ENCODE data around the gene FKBP3.
"Not testable (repeated sequence)": the region's sequence is repeated elsewhere in the genome, so short reads cannot be mapped to it uniquely, and the experiment has no call there.

FKBP3 gene

GRCh38 chr14:45112896-45113781, 21.1 kb downstream of the FKBP3 start:
- peak; percentile 38 to 65 for DNase-seq

GRCh38 chr14:45104561-45104960, 29.7 kb downstream of the FKBP3 start:
- DNase-seq, result no peak

- no peak for DNase-seq
Observed at GRCh38 chr14:45103806-45104205, 30.5 kb downstream of the FKBP3 start.

GRCh38 chr14:45096218-45096617, 38.1 kb downstream of the FKBP3 start:
- no peak for DNase-seq

- DNase-seq, result no peak
Observed at GRCh38 chr14:45095143-45095542, 39.1 kb downstream of the FKBP3 start.

GRCh38 chr14:45094275-45094674, 40.0 kb downstream of the FKBP3 start:
- no peak for DNase-seq

GRCh38 chr14:45091710-45092109, 42.6 kb downstream of the FKBP3 start:
- DNase-seq, result no peak

GRCh38 chr14:45089813-45090212, 44.5 kb downstream of the FKBP3 start:
- no peak for DNase-seq

- no peak for DNase-seq
Observed at GRCh38 chr14:45084946-45085346, 49.3 kb downstream of the FKBP3 start.

- peak; percentile 89 to 96 for DNase-seq
Observed at GRCh38 chr14:45083976-45084722, 50.1 kb downstream of the FKBP3 start, which contains the start of gene PRPF39. TSS of gene PRPF39 (plus strand) at chr14:45084116. CDS start at chr14:45095240, 11,124 bp downstream.

- no peak for DNase-seq
Observed at GRCh38 chr14:45083617-45083975, 50.7 kb downstream of the FKBP3 start.

GRCh38 chr14:45082420-45082819, 51.9 kb downstream of the FKBP3 start:
- no peak for DNase-seq

GRCh38 chr14:45081096-45081495, 53.2 kb downstream of the FKBP3 start:
- DNase-seq, result not testable (repeated sequence)

GRCh38 chr14:45080416-45080968, 53.8 kb downstream of the FKBP3 start:
- not testable (repeated sequence) for DNase-seq

GRCh38 chr14:45078323-45078722, 56.0 kb downstream of the FKBP3 start:
- DNase-seq, result no peak

- DNase-seq, result no peak
Observed at GRCh38 chr14:45073231-45073879, 60.9 kb downstream of the FKBP3 start.

- no peak for DNase-seq
Observed at GRCh38 chr14:45072126-45072525, 62.2 kb downstream of the FKBP3 start.

GRCh38 chr14:45070215-45070614, 64.1 kb downstream of the FKBP3 start:
- DNase-seq, result no peak

- DNase-seq, result no peak
Observed at GRCh38 chr14:45068396-45068795, 65.9 kb downstream of the FKBP3 start.

GRCh38 chr14:45066667-45067066, 67.6 kb downstream of the FKBP3 start:
- no peak for DNase-seq

GRCh38 chr14:45065956-45066355, 68.3 kb downstream of the FKBP3 start:
- no peak for DNase-seq

Measured in SHP77 (cell line).